Measurements from ENCODE around the gene ZNF490. TPM values are rescaled to one million over a fixed set of nuclear protein-coding genes. Genes with fewer than 3 reads are reported as not detected.
"Not testable (repeated sequence)": the region's sequence is repeated elsewhere in the genome, so short reads cannot be mapped to it uniquely, and the experiment has no call there.

Gene ZNF490
- total RNA-seq, 1 experiment from 2014 or later: 5.2 TPM

DNA sequence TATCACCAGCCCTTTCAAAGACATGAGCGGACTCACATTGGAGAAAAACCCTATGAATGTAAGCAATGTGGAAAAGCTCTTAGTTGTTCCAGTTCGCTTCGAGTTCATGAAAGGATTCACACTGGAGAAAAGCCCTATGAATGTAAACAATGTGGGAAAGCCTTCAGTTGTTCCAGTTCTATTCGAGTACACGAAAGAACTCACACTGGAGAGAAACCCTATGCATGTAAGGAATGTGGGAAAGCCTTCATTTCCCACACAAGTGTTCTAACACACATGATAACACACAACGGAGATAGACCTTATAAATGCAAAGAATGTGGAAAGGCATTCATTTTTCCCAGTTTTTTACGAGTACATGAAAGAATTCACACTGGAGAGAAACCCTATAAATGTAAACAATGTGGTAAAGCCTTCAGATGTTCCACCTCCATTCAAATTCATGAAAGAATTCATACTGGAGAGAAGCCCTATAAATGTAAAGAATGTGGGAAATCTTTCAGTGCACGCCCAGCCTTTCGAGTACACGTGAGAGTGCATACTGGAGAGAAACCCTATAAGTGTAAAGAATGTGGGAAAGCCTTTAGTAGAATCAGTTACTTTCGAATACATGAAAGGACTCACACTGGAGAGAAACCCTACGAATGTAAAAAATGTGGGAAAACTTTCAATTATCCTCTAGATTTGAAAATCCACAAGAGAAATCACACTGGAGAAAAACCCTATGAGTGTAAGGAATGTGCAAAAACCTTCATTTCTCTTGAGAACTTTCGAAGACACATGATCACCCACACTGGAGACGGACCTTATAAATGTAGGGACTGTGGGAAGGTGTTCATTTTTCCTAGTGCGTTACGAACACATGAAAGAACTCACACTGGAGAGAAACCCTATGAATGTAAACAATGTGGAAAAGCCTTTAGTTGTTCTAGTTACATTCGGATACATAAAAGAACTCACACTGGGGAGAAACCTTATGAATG, 17.7 kb upstream of the ZNF490 start:
- no peak for DNase-seq (ENCODE audit: low read depth, low spot score)
- in situ Hi-C loops (cut with HindIII; ENCODE audit: low pct_unique_long_range_greater_than_20kb, low sequenced_read_pairs): no loop called here

DNA sequence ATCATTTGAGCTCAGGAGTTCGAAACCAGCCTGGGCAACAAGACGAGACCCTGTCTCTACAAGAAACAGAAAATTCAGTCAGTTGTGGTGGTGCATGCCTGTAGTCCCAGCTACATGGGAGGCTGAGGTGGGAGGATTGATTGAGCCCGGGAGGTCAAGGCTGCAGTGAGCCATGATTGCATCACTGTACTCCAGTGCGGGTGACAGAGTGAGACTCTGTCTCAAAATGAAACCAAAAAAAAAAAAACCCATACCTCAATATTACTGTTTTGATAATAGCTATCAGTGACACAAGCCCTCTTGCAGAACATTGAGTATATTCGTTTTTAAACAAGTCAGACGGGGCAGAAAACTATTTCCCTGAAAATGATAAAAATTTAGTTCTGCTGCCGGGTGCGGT, 16.3 kb upstream of the ZNF490 start:
- in situ Hi-C loops (cut with HindIII; ENCODE audit: low pct_unique_long_range_greater_than_20kb, low sequenced_read_pairs): no loop called here
- no peak for DNase-seq (ENCODE audit: low read depth, low spot score)

DNA sequence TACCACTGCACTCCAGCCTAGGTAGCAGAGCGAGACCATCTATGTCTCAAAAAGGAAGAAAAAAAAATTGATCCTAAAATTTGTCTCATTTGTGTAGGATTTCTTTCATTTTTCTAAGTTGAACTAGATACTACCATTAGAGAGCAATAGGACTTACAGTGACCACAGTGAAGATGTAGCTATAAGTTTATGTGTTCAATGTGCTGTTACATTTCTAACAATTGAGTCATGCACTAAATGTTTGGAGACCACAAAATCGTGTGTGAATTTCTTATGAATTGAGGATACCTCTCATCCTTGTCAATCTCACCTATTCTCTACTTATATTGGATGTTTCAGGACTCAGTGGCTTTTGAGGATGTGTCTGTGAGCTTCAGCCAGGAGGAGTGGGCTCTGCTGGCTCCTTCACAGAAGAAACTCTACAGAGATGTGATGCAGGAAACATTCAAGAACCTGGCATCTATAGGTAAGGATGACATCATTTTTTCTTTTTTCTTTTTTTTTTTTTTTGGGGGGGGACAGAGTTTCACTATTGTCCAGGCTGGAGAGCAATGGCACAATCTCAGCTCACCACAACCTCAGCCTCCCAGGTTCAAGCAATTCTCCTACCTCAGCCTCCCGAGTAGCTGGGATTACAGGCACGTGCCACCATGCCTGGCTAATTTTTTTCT, 12.9 kb upstream of the ZNF490 start:
- DNase-seq (ENCODE audit: low read depth, low spot score): no peak
- in situ Hi-C loops (cut with HindIII; ENCODE audit: low pct_unique_long_range_greater_than_20kb, low sequenced_read_pairs): no loop called here

DNA sequence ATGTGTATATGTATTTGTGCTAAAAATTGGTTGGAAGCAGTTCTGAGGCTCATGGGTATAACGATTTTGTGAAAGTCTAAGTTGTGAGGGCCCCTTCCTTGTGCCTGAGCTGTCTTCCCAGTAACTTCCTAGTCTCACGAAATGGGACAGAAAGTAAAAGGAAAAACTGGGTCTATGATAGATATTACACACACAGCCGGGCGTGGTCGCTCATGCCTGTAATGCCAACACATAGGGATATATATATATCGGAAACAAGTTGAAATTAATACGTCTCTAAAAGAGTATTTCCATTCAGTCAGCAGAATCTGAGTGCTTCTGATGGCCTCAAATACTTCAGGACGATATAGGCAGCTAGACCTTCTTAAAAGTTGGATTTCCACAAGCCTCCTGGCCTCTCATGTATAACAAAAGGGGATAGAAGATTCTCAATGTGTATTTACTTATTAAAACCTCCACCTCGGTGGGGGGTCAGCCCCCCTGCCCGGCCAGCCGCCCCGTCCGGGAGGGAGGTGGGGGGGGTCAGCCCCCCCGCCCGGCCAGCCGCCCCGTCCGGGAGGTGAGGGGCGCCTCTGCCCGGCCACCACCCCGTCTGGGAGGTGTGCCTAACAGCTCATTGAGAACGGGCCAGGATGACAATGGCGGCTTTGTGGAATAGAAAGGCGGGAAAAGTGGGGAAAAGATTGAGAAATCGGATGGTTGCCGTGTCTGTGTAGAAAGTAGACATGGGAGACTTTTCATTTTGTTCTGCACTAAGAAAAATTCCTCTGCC, 10.8 kb upstream of the ZNF490 start:
- DNase-seq (ENCODE audit: low read depth, low spot score); in situ Hi-C loops (cut with HindIII; ENCODE audit: low pct_unique_long_range_greater_than_20kb, low sequenced_read_pairs): not testable (repeated sequence)

DNA sequence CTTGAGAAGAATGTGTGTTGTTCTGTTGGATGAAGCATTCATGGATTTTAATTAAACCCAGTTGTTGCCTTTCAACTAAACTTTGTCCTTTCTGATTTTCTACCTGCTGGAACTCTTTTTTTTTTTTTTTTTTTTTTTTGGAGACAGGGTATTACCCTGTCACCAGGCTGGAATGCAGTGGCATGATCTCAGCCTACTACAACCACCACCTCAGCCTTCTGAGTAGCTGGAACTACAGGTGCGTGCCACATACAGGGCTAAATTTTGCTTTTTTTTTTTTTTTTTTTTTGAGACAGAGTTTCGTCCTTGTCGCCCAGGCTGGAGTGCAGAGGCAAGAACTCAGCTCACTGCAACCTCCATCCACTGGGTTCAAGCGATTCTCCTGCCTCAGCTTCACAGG, 7.0 kb upstream of the ZNF490 start:
- in situ Hi-C loops (cut with HindIII; ENCODE audit: low pct_unique_long_range_greater_than_20kb, low sequenced_read_pairs): no loop called here

DNA sequence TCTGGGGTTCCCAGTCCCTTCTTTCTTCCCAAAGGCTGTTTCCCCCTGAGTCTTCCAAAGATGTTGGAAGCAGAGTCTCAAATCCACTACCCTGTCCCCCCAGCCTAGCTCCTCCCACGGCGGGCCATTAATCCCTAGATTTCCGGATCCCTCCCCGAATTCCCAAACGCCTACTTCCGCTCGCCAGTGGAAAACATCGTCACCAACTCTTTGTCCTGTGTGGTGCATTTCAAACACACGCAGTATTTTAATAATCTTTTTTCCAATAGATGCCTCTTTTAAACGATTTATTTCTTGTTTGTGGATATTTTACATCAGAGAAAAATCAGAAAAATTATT, 717 bp upstream of the ZNF490 start:
- peak; percentile 69 for DNase-seq (ENCODE audit: low read depth, low spot score)
- in situ Hi-C loops (cut with HindIII; ENCODE audit: low pct_unique_long_range_greater_than_20kb, low sequenced_read_pairs): no loop called here

More for the DNA sequence above, 7.0 kb upstream of the ZNF490 start:
- DNase-seq (ENCODE audit: low read depth, low spot score): no peak

DNA sequence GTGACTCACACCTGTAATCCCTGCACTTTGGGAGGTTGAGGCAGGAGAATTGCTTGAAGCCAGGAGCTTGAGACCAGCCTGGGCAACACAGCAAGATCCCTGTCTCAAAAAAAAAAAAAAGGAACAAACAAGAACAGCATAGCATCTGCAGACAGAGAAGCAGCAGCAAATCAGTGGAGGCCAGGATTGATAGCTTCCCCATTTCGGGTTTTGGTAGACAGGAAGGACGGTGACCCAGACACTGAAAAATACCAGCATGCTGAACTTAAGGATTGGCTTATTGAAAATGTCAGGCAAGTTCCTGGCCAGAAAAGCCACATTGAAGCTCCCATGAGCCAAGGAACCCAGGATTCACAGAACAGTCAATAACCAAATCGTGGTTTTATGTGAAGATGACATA, 3.0 kb downstream of the ZNF490 start:
- in situ Hi-C loops (cut with HindIII; ENCODE audit: low pct_unique_long_range_greater_than_20kb, low sequenced_read_pairs): no loop called here
- DNase-seq (ENCODE audit: low read depth, low spot score): no peak

DNA sequence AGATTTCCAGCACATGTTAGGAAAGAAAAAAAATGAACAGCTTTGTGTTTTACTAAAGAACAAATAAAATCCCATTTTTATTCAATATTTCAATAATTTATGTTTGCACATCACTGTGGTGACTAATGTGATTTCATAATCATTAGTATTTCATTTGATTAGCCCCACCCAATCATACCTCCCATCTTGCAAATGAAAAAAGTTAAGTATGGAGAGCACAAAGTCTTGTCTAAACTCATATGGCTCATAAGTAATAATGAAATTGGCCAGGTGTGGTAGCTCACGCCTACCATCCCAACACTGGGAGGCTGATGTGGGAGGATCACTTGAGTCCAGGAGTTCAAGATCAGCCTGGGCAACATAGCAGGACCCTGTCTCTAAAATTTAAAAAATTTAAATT, 3.8 kb downstream of the ZNF490 start:
- no peak for DNase-seq (ENCODE audit: low read depth, low spot score)
- in situ Hi-C loops (cut with HindIII; ENCODE audit: low pct_unique_long_range_greater_than_20kb, low sequenced_read_pairs): no loop called here

DNA sequence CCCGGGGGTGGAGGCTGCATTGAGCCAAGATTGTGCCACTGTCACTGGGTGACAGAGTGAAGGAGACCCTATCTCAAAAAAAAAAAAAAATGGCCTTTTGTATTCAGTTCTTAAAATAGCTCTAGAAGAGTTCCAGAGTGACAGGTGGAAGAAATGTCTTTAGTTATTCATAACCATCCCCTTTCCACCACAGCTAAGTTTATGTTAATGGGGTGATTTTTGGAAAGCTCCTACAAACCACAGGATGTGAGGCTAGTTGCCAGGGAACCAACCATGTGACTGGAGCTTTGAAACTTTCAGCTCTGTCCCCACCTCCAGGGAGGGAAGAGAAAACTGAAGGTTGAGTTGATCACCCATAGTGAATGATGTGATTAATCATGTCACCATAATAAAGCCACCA, 6.9 kb downstream of the ZNF490 start:
- in situ Hi-C loops (cut with HindIII; ENCODE audit: low pct_unique_long_range_greater_than_20kb, low sequenced_read_pairs): no loop called here
- DNase-seq (ENCODE audit: low read depth, low spot score): no peak

DNA sequence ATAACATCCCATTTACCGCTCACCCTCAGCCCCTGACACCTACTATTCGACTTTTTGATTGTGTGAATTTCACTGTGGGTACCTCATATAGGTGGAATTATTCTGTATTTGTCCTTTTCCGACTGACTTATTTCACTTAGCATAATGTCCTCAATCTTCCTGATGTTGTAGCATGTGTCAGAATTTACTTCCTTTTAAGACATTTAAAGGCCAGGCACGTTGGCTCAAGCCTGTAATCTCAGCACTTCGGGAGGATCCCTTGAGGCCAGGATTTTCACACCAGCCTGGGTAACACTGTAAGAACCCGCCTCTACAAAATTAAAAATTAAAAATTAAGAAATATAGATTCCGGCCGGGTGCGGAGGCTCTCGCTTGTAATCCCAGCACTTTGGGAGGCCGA, 13.0 kb downstream of the ZNF490 start:
- in situ Hi-C loops (cut with HindIII; ENCODE audit: low pct_unique_long_range_greater_than_20kb, low sequenced_read_pairs): no loop called here
- no peak for DNase-seq (ENCODE audit: low read depth, low spot score)

DNA sequence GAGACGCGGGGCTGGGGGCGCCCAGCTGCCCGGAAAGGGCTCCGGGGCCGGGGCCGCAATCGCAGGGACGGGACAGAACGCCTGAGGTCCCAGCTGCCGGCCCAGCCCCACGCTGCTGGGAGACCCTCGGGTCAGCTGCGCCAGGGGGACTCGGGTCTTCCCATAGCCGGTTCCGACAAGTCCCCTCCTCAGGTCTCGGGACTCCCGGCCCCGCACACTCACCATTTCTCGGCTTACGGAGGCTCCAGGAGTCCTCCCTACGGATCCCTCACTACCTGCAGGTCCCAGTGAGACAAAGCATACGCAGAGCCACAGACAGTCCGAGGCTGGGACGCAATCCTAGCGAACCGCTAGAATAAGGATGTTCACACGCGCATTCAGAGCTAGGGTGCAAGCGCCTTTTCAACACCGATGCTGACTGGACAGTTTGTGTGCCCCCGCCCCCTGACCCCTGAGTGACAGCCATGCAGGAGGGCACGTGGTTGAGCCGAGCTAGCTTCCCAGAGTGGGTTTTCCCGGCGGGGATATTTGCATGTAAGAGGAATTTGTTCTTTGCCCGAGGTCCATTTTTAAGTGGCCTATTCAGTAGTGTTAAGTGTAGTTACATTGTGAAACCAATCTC, 13.6 kb downstream of the ZNF490 start:
- in situ Hi-C loops (cut with HindIII; ENCODE audit: low pct_unique_long_range_greater_than_20kb, low sequenced_read_pairs): no loop called here

DNA sequence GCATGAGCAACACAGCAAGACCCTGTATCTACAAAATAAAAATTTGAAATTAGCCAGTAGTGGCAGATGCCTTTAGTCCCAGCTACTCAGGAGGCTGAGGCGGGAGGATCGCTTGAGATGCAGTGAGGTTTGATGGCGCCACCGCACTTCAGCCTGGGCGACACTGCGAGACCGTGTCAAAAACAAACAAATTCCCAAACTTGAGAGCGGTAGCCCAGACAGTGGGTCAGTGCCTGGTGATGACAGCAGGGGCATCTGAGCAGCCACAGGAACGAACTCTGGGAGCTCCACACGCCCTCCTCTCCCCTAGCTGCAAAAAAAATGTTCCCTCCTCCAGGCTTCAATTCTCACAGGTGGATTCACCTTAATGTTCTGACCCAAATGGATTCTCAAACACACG, 14.1 kb downstream of the ZNF490 start:
- DNase-seq (ENCODE audit: low read depth, low spot score): no peak
- in situ Hi-C loops (cut with HindIII; ENCODE audit: low pct_unique_long_range_greater_than_20kb, low sequenced_read_pairs): no loop called here

More for the DNA sequence above, 13.6 kb downstream of the ZNF490 start:
- DNase-seq (ENCODE audit: low read depth, low spot score): no peak

DNA sequence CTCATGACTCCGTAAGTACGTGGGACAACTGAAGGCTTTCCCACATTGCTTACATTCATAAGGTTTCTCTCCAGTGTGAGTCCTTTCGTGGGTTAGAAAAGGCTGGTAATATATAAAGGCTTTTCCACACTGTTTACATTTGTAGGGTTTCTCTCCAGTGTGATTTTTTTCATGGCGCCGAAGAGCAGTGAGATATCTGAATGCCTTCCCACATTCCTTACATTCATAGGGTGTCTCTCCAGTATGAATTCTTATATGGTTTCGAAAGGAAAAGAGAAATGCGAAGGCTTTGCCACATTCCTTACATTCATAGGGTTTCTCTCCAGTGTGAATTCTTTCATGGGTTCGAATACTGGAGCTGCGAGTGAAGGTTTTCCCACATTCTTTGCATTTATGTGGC, 29.5 kb downstream of the ZNF490 start:
- DNase-seq (ENCODE audit: low read depth, low spot score): no peak
- in situ Hi-C loops (cut with HindIII; ENCODE audit: low pct_unique_long_range_greater_than_20kb, low sequenced_read_pairs): no loop called here

DNA sequence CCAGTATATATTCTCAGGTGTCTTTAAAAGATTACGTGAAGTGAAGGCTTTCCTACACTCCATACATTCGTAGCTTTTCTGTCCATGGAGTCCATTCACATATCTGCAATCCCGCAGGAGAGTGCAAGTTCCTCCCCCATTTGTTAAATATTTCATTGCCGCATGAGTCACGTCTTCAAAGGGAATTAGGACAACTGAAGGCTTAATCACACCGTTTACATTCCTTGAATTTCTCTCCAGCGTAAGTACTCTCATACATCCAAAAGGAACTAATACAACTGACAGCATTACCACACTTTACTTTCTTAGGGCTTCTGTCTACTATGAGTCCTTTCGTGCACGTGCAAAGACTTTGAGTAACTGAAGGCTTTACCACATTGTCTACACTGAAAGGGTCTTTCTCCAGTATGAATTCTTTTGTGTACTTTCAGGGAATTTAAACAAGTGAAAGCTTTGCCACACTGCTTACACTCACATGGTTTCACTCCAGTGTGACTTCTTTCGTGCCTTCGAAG, 30.4 kb downstream of the ZNF490 start:
- in situ Hi-C loops (cut with HindIII; ENCODE audit: low pct_unique_long_range_greater_than_20kb, low sequenced_read_pairs): no loop called here
- no peak for DNase-seq (ENCODE audit: low read depth, low spot score)

DNA sequence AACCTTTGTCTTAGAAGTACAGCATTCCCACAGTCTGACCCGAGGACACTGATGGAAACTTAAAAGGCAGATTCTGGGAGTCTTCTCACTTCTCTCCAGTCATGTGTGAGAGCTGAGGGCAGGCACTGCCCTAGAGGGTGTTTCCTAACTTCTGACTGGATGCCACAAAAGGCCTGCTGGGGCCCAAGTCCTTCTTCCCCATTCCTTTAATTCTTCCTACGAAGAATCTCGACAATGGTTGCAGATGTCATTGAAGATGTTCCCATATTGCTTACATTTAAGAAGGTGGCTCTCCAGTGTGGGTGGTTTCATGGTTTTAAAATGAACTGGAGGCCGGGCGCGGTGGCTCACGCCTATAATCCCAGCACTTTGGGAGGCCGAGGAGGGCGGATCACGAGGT, 32.0 kb downstream of the ZNF490 start:
- no peak for DNase-seq (ENCODE audit: low read depth, low spot score)
- in situ Hi-C loops (cut with HindIII; ENCODE audit: low pct_unique_long_range_greater_than_20kb, low sequenced_read_pairs): no loop called here

DNA sequence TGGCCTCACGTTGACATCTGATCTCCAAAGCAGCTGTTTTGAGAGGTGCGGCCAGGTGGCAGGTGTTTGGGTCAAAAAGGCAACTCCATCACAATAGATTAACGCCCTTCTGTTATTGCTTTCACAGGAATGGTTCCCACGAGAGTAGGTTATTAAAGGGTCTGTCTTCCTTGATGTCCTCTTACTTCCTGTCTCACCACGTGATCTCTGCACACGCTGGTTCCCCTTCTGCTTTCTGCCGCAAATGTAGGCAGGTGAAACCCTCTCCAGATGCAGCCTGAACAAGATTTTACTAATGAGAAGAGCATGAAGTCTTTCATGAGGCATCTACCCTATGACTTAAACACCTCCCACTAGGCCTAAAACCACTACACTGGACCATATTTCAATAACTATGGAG, 36.6 kb downstream of the ZNF490 start:
- DNase-seq (ENCODE audit: low read depth, low spot score): no peak
- in situ Hi-C loops (cut with HindIII; ENCODE audit: low pct_unique_long_range_greater_than_20kb, low sequenced_read_pairs): no loop called here

DNA sequence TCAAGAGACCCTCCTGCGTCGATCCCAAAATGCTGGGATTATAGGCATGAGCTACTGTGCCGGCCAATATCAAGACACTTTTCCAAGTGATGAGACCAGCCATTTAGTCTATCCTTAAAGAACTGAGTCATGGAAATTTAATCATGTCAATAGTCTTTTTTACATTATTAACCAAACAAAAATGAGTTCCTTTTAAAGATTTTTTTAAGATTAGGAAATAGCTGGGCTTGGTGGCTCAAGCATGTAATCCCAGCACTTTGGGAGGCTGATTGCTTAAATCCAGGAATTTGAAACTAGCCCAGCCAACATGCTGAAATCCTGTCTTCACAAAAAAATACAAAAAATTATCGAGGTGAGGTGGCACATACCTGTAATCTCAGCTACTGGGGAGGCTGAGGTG, 42.7 kb downstream of the ZNF490 start:
- in situ Hi-C loops (cut with HindIII; ENCODE audit: low pct_unique_long_range_greater_than_20kb, low sequenced_read_pairs): no loop called here
- no peak for DNase-seq (ENCODE audit: low read depth, low spot score)

DNA sequence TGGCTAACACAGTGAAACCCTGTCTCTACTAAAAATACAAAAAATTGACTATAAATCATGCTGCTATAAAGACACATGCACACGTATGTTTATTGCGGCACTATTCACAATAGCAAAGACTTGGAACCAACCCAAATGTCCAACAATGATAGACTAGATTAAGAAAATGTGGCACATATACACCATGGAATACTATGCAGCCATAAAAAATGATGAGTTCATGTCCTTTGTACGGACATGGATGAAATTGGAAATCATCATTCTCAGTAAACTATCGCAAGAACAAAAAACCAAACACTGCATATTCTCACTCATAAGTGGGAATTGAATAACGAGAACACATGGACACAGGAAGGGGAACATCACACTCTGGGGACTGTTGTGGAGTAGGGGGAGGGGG, 44.2 kb downstream of the ZNF490 start:
- DNase-seq (ENCODE audit: low read depth, low spot score): not testable (repeated sequence)

More for the DNA sequence above, 44.2 kb downstream of the ZNF490 start:
- in situ Hi-C loops (cut with HindIII; ENCODE audit: low pct_unique_long_range_greater_than_20kb, low sequenced_read_pairs): not testable (repeated sequence)

Data from SK-MEL-5 (cell line).